22Rv1 (cell line): ENCODE data around the gene REXO4.
"Not testable (repeated sequence)": the region's sequence is repeated elsewhere in the genome, so short reads cannot be mapped to it uniquely, and the experiment has no call there.

Source experiments
- CTCF ChIP-seq: fragments of 450-650 bp; IDR thresholded peaks from 2 replicates; pipeline ENCODE4 v1.5.1; 2017; ENCODE audit warnings: mild to moderate bottlenecking
- ZFX ChIP-seq: fragments of 450-650 bp; IDR thresholded peaks from 2 replicates; pipeline ENCODE4 v1.6.1; 2017; ENCODE audit warnings: antibody characterized with exemption, borderline replicate concordance

GRCh38 chr9:133391449-133391848, 26.4 kb downstream of the REXO4 start:
- TF ChIP-seq CTCF, ZFX: not testable (repeated sequence)
